Measurements from ENCODE around the gene CTU2.

DNA sequence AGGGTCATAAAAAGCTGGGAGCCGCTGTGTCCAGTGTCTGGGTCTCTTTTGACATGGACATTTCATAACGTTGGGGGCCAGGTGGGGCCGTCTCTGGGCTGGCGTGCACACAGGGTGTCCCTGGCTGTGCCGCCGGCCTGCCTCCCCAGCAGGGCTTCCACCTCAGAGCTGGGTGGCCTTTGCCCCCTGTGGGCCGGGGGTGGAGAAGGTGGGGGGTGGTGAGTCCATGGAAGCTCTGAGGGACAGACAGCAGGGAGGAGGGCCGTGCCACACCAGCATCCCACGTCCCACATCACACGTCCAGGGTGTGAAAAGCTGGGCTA lies 19.1 kb upstream of the CTU2 start:
- TF ChIP-seq, protein P1, sequence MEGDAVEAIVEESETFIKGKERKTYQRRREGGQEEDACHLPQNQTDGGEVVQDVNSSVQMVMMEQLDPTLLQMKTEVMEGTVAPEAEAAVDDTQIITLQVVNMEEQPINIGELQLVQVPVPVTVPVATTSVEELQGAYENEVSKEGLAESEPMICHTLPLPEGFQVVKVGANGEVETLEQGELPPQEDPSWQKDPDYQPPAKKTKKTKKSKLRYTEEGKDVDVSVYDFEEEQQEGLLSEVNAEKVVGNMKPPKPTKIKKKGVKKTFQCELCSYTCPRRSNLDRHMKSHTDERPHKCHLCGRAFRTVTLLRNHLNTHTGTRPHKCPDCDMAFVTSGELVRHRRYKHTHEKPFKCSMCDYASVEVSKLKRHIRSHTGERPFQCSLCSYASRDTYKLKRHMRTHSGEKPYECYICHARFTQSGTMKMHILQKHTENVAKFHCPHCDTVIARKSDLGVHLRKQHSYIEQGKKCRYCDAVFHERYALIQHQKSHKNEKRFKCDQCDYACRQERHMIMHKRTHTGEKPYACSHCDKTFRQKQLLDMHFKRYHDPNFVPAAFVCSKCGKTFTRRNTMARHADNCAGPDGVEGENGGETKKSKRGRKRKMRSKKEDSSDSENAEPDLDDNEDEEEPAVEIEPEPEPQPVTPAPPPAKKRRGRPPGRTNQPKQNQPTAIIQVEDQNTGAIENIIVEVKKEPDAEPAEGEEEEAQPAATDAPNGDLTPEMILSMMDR (IDR thresholded peaks at IDR 0.05 in 2 of 3, conservative IDR thresholded peaks at IDR 0.05 in 1 of 3; ENCODE audit: control insufficient read depth in 2 of 3, extremely low read depth in 1 of 3, insufficient read depth in 1 of 3, low read depth in 3 of 3, low read length in 3 of 3) = no peak
- TF ChIP-seq, protein P2, sequence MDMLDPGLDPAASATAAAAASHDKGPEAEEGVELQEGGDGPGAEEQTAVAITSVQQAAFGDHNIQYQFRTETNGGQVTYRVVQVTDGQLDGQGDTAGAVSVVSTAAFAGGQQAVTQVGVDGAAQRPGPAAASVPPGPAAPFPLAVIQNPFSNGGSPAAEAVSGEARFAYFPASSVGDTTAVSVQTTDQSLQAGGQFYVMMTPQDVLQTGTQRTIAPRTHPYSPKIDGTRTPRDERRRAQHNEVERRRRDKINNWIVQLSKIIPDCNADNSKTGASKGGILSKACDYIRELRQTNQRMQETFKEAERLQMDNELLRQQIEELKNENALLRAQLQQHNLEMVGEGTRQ (IDR thresholded peaks at IDR 0.05; ENCODE audit: borderline replicate concordance, low read depth, low read length) = no peak
- TF ChIP-seq, protein P3, sequence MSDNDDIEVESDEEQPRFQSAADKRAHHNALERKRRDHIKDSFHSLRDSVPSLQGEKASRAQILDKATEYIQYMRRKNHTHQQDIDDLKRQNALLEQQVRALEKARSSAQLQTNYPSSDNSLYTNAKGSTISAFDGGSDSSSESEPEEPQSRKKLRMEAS (IDR thresholded peaks at IDR 0.05; ENCODE audit: low read depth, low read length) = no peak
- TF ChIP-seq TCF12 (IDR thresholded peaks at IDR 0.05; ENCODE audit: low read depth, low read length) (no peak), IKZF2 (IDR thresholded peaks at IDR 0.05) (no peak), POLR2AphosphoS5 (IDR thresholded peaks at IDR 0.05; ENCODE audit: low read length) (no peak), POLR2A (IDR thresholded peaks at IDR 0.05; ENCODE audit: low read depth, low read length) (no peak), GABPA (IDR thresholded peaks at IDR 0.05; ENCODE audit: low read depth) (no peak), ASH2L (IDR thresholded peaks at IDR 0.05; ENCODE audit: borderline replicate concordance, low read depth) (no peak), RUNX3 (IDR thresholded peaks at IDR 0.05; ENCODE audit: low read length) (no peak)
- TF ChIP-seq, protein P4, sequence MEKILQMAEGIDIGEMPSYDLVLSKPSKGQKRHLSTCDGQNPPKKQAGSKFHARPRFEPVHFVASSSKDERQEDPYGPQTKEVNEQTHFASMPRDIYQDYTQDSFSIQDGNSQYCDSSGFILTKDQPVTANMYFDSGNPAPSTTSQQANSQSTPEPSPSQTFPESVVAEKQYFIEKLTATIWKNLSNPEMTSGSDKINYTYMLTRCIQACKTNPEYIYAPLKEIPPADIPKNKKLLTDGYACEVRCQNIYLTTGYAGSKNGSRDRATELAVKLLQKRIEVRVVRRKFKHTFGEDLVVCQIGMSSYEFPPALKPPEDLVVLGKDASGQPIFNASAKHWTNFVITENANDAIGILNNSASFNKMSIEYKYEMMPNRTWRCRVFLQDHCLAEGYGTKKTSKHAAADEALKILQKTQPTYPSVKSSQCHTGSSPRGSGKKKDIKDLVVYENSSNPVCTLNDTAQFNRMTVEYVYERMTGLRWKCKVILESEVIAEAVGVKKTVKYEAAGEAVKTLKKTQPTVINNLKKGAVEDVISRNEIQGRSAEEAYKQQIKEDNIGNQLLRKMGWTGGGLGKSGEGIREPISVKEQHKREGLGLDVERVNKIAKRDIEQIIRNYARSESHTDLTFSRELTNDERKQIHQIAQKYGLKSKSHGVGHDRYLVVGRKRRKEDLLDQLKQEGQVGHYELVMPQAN (conservative IDR thresholded peaks at IDR 0.05) = no peak
- TF ChIP-seq, protein P5, sequence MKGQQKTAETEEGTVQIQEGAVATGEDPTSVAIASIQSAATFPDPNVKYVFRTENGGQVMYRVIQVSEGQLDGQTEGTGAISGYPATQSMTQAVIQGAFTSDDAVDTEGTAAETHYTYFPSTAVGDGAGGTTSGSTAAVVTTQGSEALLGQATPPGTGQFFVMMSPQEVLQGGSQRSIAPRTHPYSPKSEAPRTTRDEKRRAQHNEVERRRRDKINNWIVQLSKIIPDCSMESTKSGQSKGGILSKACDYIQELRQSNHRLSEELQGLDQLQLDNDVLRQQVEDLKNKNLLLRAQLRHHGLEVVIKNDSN (IDR thresholded peaks at IDR 0.05; ENCODE audit: borderline replicate concordance, extremely low read length, insufficient read depth, low read depth, low read length) = no peak
- TF ChIP-seq, protein P6, sequence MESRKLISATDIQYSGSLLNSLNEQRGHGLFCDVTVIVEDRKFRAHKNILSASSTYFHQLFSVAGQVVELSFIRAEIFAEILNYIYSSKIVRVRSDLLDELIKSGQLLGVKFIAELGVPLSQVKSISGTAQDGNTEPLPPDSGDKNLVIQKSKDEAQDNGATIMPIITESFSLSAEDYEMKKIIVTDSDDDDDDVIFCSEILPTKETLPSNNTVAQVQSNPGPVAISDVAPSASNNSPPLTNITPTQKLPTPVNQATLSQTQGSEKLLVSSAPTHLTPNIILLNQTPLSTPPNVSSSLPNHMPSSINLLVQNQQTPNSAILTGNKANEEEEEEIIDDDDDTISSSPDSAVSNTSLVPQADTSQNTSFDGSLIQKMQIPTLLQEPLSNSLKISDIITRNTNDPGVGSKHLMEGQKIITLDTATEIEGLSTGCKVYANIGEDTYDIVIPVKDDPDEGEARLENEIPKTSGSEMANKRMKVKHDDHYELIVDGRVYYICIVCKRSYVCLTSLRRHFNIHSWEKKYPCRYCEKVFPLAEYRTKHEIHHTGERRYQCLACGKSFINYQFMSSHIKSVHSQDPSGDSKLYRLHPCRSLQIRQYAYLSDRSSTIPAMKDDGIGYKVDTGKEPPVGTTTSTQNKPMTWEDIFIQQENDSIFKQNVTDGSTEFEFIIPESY (IDR thresholded peaks at IDR 0.05) = no peak

All from GM12878 (cell line).